Lower lobe of right lung (tissue), 2 donors: Measurements from ENCODE around the gene ACKR2. TPM values are rescaled to one million over a fixed set of nuclear protein-coding genes. Genes with fewer than 3 reads are reported as not detected.
"Not testable (repeated sequence)": the region's sequence is repeated elsewhere in the genome, so short reads cannot be mapped to it uniquely, and the experiment has no call there.

Source experiments
- ATAC-seq, 2 donors: fragments of 200-7000 bp; cut with Tn5 transposase; one replicate each; pipeline ENCODE4 v1.9.1; 2020 to 2022; ENCODE audit warnings: mild to moderate bottlenecking in 2 of 2, moderate library complexity in 2 of 2
- DNase-seq: peaks from one replicate; pipeline ENCODE4 v3.0.0-alpha.2; 2020
- H3K27ac ChIP-seq: fragments of 200-600 bp; one replicate; pipeline ENCODE4 v1.8.0; 2022
- H3K27me3 ChIP-seq: fragments of 200-600 bp; one replicate; pipeline ENCODE4 v1.8.0; 2022; ENCODE audit warnings: low read depth
- H3K36me3 ChIP-seq: fragments of 200-600 bp; one replicate; pipeline ENCODE4 v1.8.0; 2022; ENCODE audit warnings: mild to moderate bottlenecking
- H3K4me1 ChIP-seq: fragments of 200-600 bp; one replicate; pipeline ENCODE4 v1.8.0; 2022
- H3K4me3 ChIP-seq: fragments of 200-600 bp; one replicate; pipeline ENCODE4 v1.8.0; 2022; ENCODE audit warnings: mild to moderate bottlenecking
- H3K9me3 ChIP-seq: fragments of 200-600 bp; one replicate; pipeline ENCODE4 v1.8.0; 2022
- CTCF ChIP-seq: fragments of 200-600 bp; IDR thresholded peaks from one replicate; pipeline ENCODE4 v1.8.0; 2022; ENCODE audit warnings: antibody characterized with exemption, mild to moderate bottlenecking
- intact Hi-C: fragments of 100-400 bp; cut with DNase I; formaldehyde crosslinking; loops from one replicate; pipeline ENCODE4 v1.11.0; 2022
- total RNA-seq: library from RNA; stranded (reverse); fragmentation: NEBNext Ultra II Directional; extraction: Animal tissue kit (Norgen Biotek cat#: 25700); gene quantifications from one replicate; pipeline ENCODE4 v1.2.1, GENCODE V29; 2021
- donor health status: DM: no; HTN: yes; CAD: no; lungs with severe emphysema.

The ACKR2 gene
- total RNA-seq, 1 donor from 2014 or later = 5.3 TPM

- no peaks in the 10 kb centered on the region for H3K27me3 ChIP-seq
- peak overlapping the region; percentile 82 for H3K4me3 ChIP-seq
- ATAC-seq = peak; percentile 4 to 18
- H3K9me3 ChIP-seq = no peaks in the 10 kb centered on the region
- H3K36me3 ChIP-seq = no peaks in the 10 kb centered on the region
- H3K27ac ChIP-seq = peak overlapping the region; percentile 92
- intact Hi-C loops = no loop called here
- peaks cover 41% of the 10 kb centered on the region for H3K4me1 ChIP-seq
- TF ChIP-seq CTCF = no peak
- DNase-seq = peak; percentile 59
Observed at GRCh38 chr3:42805141-42805821, 4.0 kb upstream of the ACKR2 start.

- H3K4me1 ChIP-seq = peaks cover 14% of the 10 kb centered on the region
- H3K4me3 ChIP-seq = no peak overlapping the region
- no peaks in the 10 kb centered on the region for H3K36me3 ChIP-seq
- no peaks in the 10 kb centered on the region for H3K27me3 ChIP-seq
- intact Hi-C loops = no loop called here
- H3K9me3 ChIP-seq = no peaks in the 10 kb centered on the region
- no peak overlapping the region for H3K27ac ChIP-seq
- ATAC-seq (no peak), DNase-seq (no peak)
- TF ChIP-seq CTCF = no peak
Observed at GRCh38 chr3:42807929-42808328, 1.3 kb upstream of the ACKR2 start.

- intact Hi-C loops, H3K36me3 ChIP-seq, H3K27me3 ChIP-seq, H3K4me1 ChIP-seq, H3K4me3 ChIP-seq, H3K27ac ChIP-seq, DNase-seq, ATAC-seq, H3K9me3 ChIP-seq: not testable (repeated sequence)
Observed at GRCh38 chr3:42810706-42811105, 1.5 kb downstream of the ACKR2 start.

- H3K4me3 ChIP-seq, H3K27me3 ChIP-seq, DNase-seq, H3K4me1 ChIP-seq, ATAC-seq, H3K27ac ChIP-seq, H3K36me3 ChIP-seq, H3K9me3 ChIP-seq, intact Hi-C loops: not testable (repeated sequence)
Observed at GRCh38 chr3:42811118-42811883, 2.1 kb downstream of the ACKR2 start.

GRCh38 chr3:42814246-42814645, 5.0 kb downstream of the ACKR2 start:
- H3K27ac ChIP-seq = no peak overlapping the region
- peaks cover 7% of the 10 kb centered on the region for H3K4me1 ChIP-seq
- no peaks in the 10 kb centered on the region for H3K27me3 ChIP-seq
- intact Hi-C loops = no loop called here
- no peak overlapping the region for H3K4me3 ChIP-seq
- H3K36me3 ChIP-seq = no peaks in the 10 kb centered on the region
- TF ChIP-seq CTCF = no peak
- DNase-seq = no peak
- no peak for ATAC-seq
- no peaks in the 10 kb centered on the region for H3K9me3 ChIP-seq

- intact Hi-C loops = no loop called here
- no peak for TF ChIP-seq CTCF
- no peak for DNase-seq
- Histone ChIP-seq H3K27me3 (no peaks in the 10 kb centered on the region), H3K36me3 (no peaks in the 10 kb centered on the region), H3K27ac (no peak overlapping the region), H3K4me3 (no peak overlapping the region), H3K4me1 (peaks cover 10% of the 10 kb centered on the region), H3K9me3 (no peaks in the 10 kb centered on the region)
- ATAC-seq = no peak
Observed at GRCh38 chr3:42814914-42815507, 5.8 kb downstream of the ACKR2 start.
